Measurements from ENCODE around the gene PAK6.

The PAK6 gene

DNA sequence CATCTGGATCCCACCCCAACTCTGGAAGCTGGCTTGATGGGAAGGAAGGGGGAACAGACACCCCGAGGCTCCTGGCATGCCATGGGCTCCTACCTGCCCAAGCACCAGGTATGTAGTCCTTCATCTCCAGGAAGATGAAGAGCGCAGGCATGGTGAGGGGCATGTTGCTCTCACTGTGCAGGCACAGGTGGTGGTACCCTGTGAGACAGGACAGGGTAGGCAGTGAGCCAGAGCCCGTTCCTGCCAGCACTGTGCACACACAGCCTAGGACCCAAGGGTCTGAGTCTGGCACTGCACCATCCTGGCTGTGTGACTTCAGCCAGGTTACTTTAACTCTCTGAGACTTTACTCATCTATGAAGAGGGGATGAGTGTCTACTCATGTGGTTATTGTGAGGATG is 53.4 kb downstream of the PAK6 start:
- H3K27ac Mint-ChIP-seq = no peak overlapping the region
- H3K36me3 Mint-ChIP-seq (ENCODE audit: low read depth) = peaks cover 32% of the 10 kb centered on the region
- H3K27me3 Mint-ChIP-seq (ENCODE audit: low read depth) = no peaks in the 10 kb centered on the region
- no peak overlapping the region for H3K4me3 Mint-ChIP-seq
- no peaks in the 10 kb centered on the region for H3K4me1 Mint-ChIP-seq (ENCODE audit: low read depth)
- no peak for DNase-seq (ENCODE audit: low spot score)
- H3K9me3 Mint-ChIP-seq = no peaks in the 10 kb centered on the region

DNA sequence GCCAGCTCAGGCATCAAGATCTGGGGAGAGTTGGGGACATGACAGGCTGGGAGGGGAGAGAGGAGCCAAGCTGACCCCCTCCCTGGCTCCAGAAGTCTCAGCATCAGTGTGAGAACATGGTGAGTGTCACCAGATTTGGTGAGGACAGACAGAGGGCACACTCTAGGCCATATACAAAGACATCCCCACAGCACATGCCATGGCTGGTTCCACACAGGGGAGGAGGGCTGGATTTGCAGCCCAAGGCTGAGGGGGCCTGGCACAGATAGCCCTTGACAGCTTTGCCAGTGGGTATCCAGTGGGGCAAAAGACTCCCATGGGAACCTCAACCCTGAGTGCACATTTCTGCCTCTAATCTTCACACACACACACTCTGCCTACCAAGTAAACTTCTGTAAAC is 54.1 kb downstream of the PAK6 start:
- no peaks in the 10 kb centered on the region for H3K27me3 Mint-ChIP-seq (ENCODE audit: low read depth)
- no peak overlapping the region for H3K27ac Mint-ChIP-seq
- peaks cover 38% of the 10 kb centered on the region for H3K36me3 Mint-ChIP-seq (ENCODE audit: low read depth)
- DNase-seq (ENCODE audit: low spot score) = no peak
- no peaks in the 10 kb centered on the region for H3K4me1 Mint-ChIP-seq (ENCODE audit: low read depth)
- no peaks in the 10 kb centered on the region for H3K9me3 Mint-ChIP-seq
- H3K4me3 Mint-ChIP-seq = no peak overlapping the region

DNA sequence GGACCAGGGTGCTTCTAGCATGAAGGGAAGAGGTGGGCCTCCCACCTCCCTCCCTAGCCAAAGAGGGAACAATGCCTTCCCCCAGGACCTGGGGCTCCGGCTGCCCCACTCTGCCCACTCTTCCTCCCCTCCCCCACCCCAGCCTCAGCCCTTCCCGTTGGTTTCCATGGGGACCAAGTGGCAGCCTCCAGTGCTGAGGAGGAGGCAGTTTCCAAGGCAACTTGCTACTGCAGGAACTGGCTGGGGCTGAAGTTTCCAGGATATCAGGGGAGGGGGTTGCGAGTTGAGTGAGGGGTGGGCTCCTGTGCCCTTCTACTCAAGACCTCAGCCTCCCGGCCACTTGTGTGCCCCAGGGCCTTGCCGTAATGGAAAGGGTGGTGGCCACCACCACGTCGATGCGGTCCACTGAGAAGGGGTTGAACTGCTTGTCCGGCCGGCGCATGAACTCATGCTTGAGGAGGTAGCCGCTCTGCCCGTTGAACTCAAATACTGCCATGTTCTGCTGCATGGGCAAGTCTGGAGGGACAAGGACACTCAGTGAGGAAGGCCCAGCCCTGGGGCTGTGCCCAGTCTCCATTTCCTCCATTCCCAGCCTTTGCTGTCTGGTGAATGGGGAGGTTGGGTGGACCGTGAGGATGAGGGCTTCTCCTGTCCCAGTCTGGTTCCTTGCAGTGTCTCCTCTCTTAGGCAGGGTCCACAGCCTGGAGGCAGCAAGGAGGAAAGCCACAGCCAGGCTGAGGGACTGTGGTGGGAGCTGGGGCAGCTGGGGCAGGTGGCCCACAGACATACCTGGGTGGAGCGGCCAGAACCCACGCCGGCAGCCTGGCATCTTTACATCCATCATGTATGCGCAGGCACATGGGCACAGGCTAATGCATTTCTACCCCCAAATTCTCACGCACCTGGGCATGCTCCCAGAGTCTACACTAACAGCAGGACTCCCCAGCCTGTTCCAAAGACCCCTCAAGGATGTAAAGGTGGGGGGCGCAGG is 55.3 kb downstream of the PAK6 start:
- peaks cover 42% of the 10 kb centered on the region for H3K36me3 Mint-ChIP-seq (ENCODE audit: low read depth)
- H3K27me3 Mint-ChIP-seq (ENCODE audit: low read depth) = no peaks in the 10 kb centered on the region
- H3K9me3 Mint-ChIP-seq = no peaks in the 10 kb centered on the region
- no peaks in the 10 kb centered on the region for H3K4me1 Mint-ChIP-seq (ENCODE audit: low read depth)
- no peak overlapping the region for H3K4me3 Mint-ChIP-seq
- no peak for DNase-seq (ENCODE audit: low spot score)
- H3K27ac Mint-ChIP-seq = no peak overlapping the region

DNA sequence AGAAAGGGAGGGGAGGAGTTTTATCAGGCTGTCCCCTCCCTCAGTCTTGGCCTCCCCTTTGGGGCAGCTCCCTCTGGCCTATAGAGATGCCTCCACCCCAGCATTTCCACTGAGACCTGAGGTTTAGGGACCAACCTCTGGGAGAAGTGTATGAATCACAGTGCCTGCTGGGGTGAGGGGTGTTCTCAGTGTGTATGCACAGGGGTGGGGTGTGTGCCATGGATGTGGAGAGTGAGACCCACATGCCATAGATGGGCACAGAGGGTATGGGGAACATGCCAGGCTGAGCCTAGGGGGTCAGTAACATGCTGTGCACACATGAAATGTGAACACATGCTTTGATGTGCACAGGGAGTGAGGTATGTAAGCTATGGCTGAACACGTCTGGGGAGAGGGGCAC is 56.4 kb downstream of the PAK6 start:
- Mint-ChIP-seq H3K4me1 (ENCODE audit: low read depth) (no peaks in the 10 kb centered on the region), H3K4me3 (no peak overlapping the region), H3K27me3 (ENCODE audit: low read depth) (no peaks in the 10 kb centered on the region), H3K36me3 (ENCODE audit: low read depth) (peaks cover 39% of the 10 kb centered on the region), H3K9me3 (peaks cover 5% of the 10 kb centered on the region), H3K27ac (no peak overlapping the region)
- DNase-seq (ENCODE audit: low spot score) = no peak

DNA sequence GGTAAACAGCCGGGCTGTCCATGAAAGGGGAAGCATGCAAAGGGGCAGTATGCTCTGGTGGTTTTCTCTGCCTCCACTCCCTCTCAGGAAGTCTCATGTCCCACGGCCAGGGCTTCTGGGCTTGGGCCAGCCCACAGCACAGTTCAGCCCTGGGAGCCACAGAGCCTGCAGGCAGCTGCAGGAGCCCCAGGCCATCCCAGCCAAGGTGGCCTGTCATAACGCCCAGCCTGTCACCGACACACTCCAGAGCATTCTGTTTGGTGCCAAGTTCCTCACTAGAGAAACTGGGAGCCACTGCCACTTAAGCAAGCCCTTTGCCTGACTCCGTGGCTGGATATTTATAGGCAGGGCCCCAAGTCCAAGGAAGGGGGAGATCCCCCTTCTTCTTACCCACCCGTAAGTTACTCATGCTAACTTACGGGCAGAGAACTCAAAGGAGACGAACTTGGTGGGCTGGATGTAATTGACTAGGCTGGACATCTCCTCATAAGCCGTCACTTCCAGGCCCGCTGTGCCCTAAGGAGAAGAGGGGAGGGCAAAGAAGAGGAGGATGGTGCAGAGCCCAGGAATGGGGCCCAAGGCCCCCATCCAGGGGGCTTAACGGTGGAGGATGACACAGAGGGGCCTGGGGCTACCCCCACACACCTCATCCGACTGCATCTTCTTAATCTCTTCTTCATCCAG is 57.2 kb downstream of the PAK6 start:
- no peak for DNase-seq (ENCODE audit: low spot score)
- Mint-ChIP-seq H3K4me1 (ENCODE audit: low read depth) (no peaks in the 10 kb centered on the region), H3K27ac (no peak overlapping the region), H3K4me3 (no peak overlapping the region), H3K9me3 (peaks cover 10% of the 10 kb centered on the region), H3K27me3 (ENCODE audit: low read depth) (no peaks in the 10 kb centered on the region), H3K36me3 (ENCODE audit: low read depth) (peaks cover 43% of the 10 kb centered on the region)

DNA sequence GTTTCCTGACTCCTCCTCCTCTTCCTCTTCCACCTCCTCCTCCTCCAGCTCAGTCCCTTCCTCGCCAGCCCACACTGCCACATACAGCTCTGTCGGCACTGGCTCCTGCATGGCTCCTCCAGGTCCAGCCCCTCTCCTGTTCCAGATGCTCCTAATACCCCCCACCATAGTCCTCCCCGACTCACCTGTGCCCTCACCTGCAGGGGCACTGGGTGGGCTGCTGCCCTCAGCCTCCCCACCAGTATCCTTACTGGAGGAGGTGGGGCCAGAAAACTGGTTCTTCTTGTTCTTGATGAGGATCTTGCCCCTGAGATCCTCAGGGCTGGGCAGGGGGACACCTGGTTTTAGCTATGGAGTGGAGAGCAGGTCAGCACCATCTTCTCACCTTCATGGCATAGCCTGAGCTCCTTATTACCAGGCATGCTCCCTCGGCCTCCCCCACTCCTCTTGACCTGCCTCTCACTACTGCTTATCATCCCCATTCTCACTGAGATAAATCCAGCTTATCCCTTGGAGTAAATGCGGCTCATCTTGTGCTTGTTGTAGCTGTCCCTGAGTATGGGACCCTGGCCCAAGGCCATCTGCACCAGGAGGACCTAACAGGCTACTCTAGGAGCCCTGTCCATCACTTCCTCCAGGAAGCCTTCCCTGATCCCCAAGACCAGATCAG is 57.8 kb downstream of the PAK6 start:
- DNase-seq (ENCODE audit: low spot score) = no peak
- Mint-ChIP-seq H3K27me3 (ENCODE audit: low read depth) (no peaks in the 10 kb centered on the region), H3K27ac (no peak overlapping the region), H3K4me3 (no peak overlapping the region), H3K4me1 (ENCODE audit: low read depth) (no peaks in the 10 kb centered on the region), H3K36me3 (ENCODE audit: low read depth) (peaks cover 47% of the 10 kb centered on the region), H3K9me3 (peaks cover 10% of the 10 kb centered on the region)

DNA sequence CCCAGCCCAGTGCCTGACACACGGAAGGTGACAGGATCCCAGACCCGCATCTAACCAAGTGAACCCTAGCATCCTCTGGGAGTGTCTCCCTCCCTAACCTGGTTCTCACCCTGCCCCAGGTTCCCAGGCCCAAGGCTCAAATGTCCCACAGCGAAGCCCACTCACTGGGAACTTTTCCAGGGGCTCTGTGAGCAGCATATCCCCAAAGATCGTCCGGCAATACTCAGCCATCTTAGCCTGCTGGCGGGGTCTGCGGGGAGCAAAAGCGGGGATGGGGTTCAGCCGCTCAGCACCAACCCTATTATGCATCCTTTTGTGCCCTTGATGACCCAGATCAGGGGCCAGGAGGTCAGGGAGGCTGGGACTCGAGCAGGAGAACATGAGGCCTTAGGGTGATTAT is 58.5 kb downstream of the PAK6 start:
- H3K36me3 Mint-ChIP-seq (ENCODE audit: low read depth) = peaks cover 48% of the 10 kb centered on the region
- no peak overlapping the region for H3K27ac Mint-ChIP-seq
- no peaks in the 10 kb centered on the region for H3K27me3 Mint-ChIP-seq (ENCODE audit: low read depth)
- H3K9me3 Mint-ChIP-seq = peaks cover 10% of the 10 kb centered on the region
- DNase-seq (ENCODE audit: low spot score) = no peak
- H3K4me1 Mint-ChIP-seq (ENCODE audit: low read depth) = no peaks in the 10 kb centered on the region
- H3K4me3 Mint-ChIP-seq = no peak overlapping the region

DNA sequence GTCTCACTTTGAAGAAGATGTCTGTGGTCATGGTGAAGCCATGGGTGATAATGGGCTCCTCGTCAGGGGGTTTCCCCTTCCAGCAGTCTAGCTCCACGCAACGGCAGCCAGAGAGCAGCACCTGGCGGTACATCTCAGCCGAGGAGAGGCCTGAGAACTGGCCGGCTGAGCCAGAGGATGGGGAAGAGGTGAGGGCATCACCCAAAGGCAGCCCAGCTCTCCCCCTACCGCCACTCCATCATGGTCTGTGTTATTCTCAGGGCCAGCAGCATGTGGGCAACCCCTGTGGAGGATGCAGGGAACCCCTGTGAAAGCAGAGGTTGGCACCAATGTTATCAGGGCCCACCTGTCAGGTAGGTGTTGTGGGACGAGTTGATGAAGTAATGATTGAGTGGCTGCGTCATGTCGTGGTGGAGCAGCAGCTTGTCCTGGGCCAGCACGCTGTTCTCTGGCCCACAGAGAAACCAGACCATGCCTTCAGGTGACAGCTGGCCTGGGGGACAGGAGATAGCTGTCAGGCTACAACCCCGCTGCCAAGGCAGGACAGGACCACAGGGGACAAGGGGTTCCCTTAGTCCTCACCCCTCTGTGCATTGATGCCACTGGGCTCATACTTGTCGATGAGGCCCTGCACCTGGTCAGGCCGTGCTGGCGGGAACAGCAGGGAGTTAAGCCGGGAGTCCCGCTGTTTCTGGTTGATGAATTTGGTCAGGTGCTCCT is 59.5 kb downstream of the PAK6 start:
- no peak overlapping the region for H3K27ac Mint-ChIP-seq
- peaks cover 53% of the 10 kb centered on the region for H3K36me3 Mint-ChIP-seq (ENCODE audit: low read depth)
- no peak for DNase-seq (ENCODE audit: low spot score)
- H3K9me3 Mint-ChIP-seq = peaks cover 10% of the 10 kb centered on the region
- no peaks in the 10 kb centered on the region for H3K27me3 Mint-ChIP-seq (ENCODE audit: low read depth)
- no peaks in the 10 kb centered on the region for H3K4me1 Mint-ChIP-seq (ENCODE audit: low read depth)
- no peak overlapping the region for H3K4me3 Mint-ChIP-seq

DNA sequence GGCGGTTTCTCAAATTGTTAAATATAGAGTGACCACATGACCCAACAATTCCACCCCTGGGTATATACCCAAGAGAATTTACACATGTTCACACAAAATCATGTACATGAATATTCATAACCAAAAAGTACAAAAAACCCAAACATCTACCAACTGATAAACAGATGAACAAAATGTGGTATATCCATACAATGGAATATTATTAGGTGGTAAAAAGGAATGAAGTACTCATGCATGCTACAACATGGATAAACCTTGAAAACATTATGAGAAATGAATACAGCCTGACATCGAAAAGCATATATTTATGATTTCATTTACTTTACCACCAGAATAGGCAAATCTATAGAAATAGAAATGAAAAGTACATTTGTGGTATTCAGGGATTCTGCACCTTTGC is 61.5 kb downstream of the PAK6 start:
- Mint-ChIP-seq H3K36me3 (ENCODE audit: low read depth) (peaks cover 50% of the 10 kb centered on the region), H3K27ac (no peak overlapping the region), H3K4me3 (no peak overlapping the region), H3K27me3 (ENCODE audit: low read depth) (no peaks in the 10 kb centered on the region), H3K9me3 (peaks cover 10% of the 10 kb centered on the region), H3K4me1 (ENCODE audit: low read depth) (peaks cover 6% of the 10 kb centered on the region)
- DNase-seq (ENCODE audit: low spot score) = no peak

DNA sequence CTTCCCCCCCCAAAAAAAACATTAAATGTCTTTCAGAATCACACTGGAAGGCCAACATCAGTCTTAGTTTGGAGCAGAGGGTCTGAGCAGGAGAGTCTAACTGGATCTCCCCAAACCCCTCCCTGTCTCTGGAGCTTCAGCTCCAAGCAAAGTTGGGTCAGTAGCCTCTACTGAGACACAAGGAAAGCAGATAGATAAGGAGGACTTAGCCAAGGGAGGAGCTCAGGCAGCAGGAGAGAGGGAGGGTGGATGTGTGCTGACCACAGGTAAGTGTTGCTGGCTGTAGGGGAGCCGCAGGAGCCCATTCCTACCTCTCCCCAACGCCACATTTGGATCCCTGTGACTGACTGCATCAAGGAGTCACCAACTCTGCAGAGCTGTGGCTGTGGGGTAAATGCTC is 61.9 kb downstream of the PAK6 start:
- no peak for DNase-seq (ENCODE audit: low spot score)
- H3K4me3 Mint-ChIP-seq = no peak overlapping the region
- no peak overlapping the region for H3K27ac Mint-ChIP-seq
- peaks cover 10% of the 10 kb centered on the region for H3K9me3 Mint-ChIP-seq
- peaks cover 47% of the 10 kb centered on the region for H3K36me3 Mint-ChIP-seq (ENCODE audit: low read depth)
- H3K4me1 Mint-ChIP-seq (ENCODE audit: low read depth) = peaks cover 7% of the 10 kb centered on the region
- H3K27me3 Mint-ChIP-seq (ENCODE audit: low read depth) = no peaks in the 10 kb centered on the region

DNA sequence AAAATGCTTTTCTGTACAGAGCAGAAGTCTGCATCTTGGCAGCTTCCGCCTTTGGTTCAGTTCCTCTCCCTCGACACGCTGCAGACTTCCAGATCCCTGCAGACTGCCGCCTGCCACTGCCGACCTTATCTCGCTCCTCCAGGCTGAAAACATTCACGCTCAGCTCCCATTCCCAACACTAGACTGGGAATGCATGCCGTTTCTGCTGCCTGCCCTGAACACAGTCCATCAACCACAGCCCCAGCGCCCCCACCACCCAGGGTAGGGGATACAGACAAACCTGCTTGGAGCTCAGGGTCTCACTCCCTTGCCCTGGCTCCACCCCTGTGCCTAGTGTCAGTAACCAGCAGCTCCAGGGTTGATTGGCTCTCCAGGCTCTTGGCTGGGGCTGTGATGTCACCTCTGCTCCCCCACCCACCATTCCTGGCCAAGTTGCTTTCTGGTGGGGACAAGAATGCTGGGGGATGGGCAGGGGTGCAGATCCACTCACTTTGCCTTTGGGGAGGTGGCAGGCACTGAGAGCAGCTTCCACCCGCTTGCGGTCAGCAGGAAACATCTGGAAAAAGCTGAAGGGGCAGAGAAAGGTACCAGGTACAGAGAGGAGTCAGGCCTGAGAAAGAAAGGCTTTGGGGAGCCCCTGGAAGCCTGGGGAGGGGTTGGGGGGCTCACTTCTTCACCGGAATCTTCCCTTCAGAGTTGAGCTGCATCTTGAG is 62.8 kb downstream of the PAK6 start:
- DNase-seq (ENCODE audit: low spot score) = no peak
- no peak overlapping the region for H3K4me3 Mint-ChIP-seq
- H3K36me3 Mint-ChIP-seq (ENCODE audit: low read depth) = peaks cover 45% of the 10 kb centered on the region
- peaks cover 16% of the 10 kb centered on the region for H3K4me1 Mint-ChIP-seq (ENCODE audit: low read depth)
- no peak overlapping the region for H3K27ac Mint-ChIP-seq
- H3K27me3 Mint-ChIP-seq (ENCODE audit: low read depth) = no peaks in the 10 kb centered on the region
- peaks cover 10% of the 10 kb centered on the region for H3K9me3 Mint-ChIP-seq

DNA sequence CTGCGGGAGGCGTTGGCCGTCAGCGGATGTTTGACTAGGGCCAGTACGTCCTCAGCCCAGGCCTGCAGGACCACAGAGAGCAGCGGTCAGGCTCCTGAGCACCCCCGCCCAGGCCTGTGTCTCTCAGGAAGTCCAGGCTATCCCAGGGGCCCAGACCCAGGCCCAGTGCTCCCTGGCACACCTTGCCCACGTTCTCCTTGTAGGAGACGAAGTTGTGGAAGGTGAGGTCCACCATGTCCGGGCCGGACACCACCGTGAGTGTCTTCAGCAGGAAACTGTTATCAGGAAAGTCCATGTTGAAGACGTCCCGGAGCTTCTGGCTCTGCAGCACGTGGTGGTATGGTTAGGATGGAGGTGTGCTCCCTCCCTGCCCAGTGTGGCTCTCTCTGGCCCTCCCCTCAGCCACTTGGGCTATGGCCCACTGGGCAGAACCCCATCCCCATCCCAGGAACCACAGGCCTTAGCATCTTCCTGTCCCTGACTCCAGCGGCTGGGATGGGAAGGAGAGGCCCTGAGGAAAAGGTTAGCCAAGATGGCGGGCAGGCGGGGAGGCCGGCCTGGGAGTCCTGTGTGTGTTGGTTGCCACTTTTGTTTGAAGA is 63.5 kb downstream of the PAK6 start:
- Mint-ChIP-seq H3K9me3 (peaks cover 10% of the 10 kb centered on the region), H3K27me3 (ENCODE audit: low read depth) (no peaks in the 10 kb centered on the region), H3K27ac (no peak overlapping the region), H3K4me1 (ENCODE audit: low read depth) (peaks cover 17% of the 10 kb centered on the region), H3K4me3 (no peak overlapping the region), H3K36me3 (ENCODE audit: low read depth) (peaks cover 44% of the 10 kb centered on the region)
- no peak for DNase-seq (ENCODE audit: low spot score)

DNA sequence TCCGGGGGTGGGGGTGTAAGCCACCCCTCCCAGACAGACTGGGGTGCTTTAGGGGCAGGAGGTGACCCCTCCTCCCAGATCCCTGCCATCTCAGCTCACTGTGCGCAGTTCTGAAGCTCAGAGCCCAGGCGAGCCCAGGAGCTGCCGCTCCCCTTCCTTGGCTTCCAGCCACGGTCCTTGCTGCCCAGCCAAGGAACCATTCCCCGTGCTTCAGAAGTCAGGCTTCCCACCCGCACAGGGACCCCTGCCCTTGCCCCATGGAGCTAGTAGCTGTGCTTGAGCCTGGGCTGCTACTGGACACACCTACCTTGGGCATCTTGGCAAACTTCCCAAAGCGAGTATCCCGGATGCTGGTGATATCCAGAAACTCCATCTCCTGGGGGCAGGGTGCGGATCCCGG is 64.1 kb downstream of the PAK6 start:
- Mint-ChIP-seq H3K27me3 (ENCODE audit: low read depth) (no peaks in the 10 kb centered on the region), H3K9me3 (peaks cover 10% of the 10 kb centered on the region), H3K4me1 (ENCODE audit: low read depth) (peaks cover 17% of the 10 kb centered on the region), H3K36me3 (ENCODE audit: low read depth) (peaks cover 40% of the 10 kb centered on the region), H3K27ac (no peak overlapping the region), H3K4me3 (no peak overlapping the region)
- no peak for DNase-seq (ENCODE audit: low spot score)

All from T-helper 2 cell treated with Interferon-gamma antibody and Interleukin-4, amounts not matched to agents 5 μg/mL and 100 μg/mL, for 36 hours (primary cell).